Pancreas (tissue), 10 donors: Measurements from ENCODE around the gene CAPN12. TPM values are rescaled to one million over a fixed set of nuclear protein-coding genes. Genes with fewer than 3 reads are reported as not detected.

ENCODE experiments used
- ATAC-seq, 4 donors: fragments of 200-7000 bp; cut with Tn5 transposase; one replicate each; pipeline versions ENCODE4 v1.8.0 to v1.9.1; 2020; ENCODE audit warnings: mild to moderate bottlenecking in 4 of 4, moderate library complexity in 4 of 4
- DNase-seq, 6 donors: peaks; one replicate each; pipeline ENCODE4 v3.0.0-alpha.2; 2020
- FAIRE-seq: peaks from 2 replicates; lab custom pipeline; 2012; peaks lifted over from hg19 to GRCh38; lab: Jason Lieb, UNC
- H3K27ac ChIP-seq, 4 donors: fragments of 200-600 bp; sonication (generic); 1 replicate in 3 of 4; 2 replicates in 1 of 4; pipeline versions ENCODE4 v1.5.0 to v1.8.0; 2020
- H3K27me3 ChIP-seq, 4 donors: fragments of 200-600 bp; one replicate each; pipeline ENCODE4 v1.8.0; 2021
- H3K36me3 ChIP-seq, 3 donors: fragments of 200-600 bp; sonication (generic) in 1 of 3; one replicate each; pipeline versions ENCODE4 v1.5.0 to v1.8.0; 2020 to 2021
- H3K4me1 ChIP-seq, 3 donors: fragments of 200-600 bp; one replicate each; pipeline ENCODE4 v1.8.0; 2021
- H3K4me3 ChIP-seq, 4 donors: fragments of 200-600 bp; sonication (generic) in 2 of 4; one replicate each; pipeline versions ENCODE4 v1.5.0 to v1.8.0; 2020 to 2021
- H3K9me3 ChIP-seq, 4 donors: fragments of 200-600 bp; one replicate each; pipeline ENCODE4 v1.8.0; 2021
- CTCF ChIP-seq, 4 donors: fragments of 200-600 bp; sonication (generic) in 3 of 4; IDR thresholded peaks; one replicate each; pipeline versions ENCODE4 v1.5.0 to v1.8.0; 2021; ENCODE audit warnings: antibody characterized with exemption in 4 of 4
- WGBS, 2 donors: extraction: QIAGEN DNeasy Blood & Tissue Kit; methylation state at CpG; one replicate each; pipeline ENCODE4 v1.1.7; 2013; 5-methylcytosine and 5-hydroxymethylcytosine counted together
- intact Hi-C, 3 donors: fragments of 100-400 bp; cut with DNase I; formaldehyde crosslinking; loops; one replicate each; pipeline versions ENCODE4 v1.11.1 to v1.14.2; 2022
- polyA plus RNA-seq, 2 donors: library from polyadenylated mRNA; stranded (reverse); fragments of 200-250 nt; gene quantifications; one replicate each; pipeline ENCODE4 v1.2.3, GENCODE V29; 2013
- total RNA-seq, 6 donors: library from RNA; stranded (reverse); fragmentation: NEBNext Ultra II Directional in 4 of 6; extraction: Animal tissue kit (Norgen Biotek cat#: 25700) in 4 of 6; gene quantifications; one replicate each; pipeline versions ENCODE4 v1.2.1 to v1.2.4, GENCODE V29; 2021 to 2023
- donor health status: healthy with polysubstance abuse.
- donor health status: DM: no; HTN: no; CAD: no; lungs with moderate emphysema.
- donor health status: DM: no; HTN: no; CAD: no.
- donor health status: control.
- donor health status: control.
- donor health status: Bipolar disorder and iron deficiency.
- donor health status: DM: yes; HTN: yes; CAD: no.
- donor health status: DM: no; HTN: no; CAD: no.
- donor health status: DM: no; HTN: no; CAD: no.
- donor health status: DM: yes; HTN: yes; CAD: no.

The CAPN12 gene
- total and polyA plus RNA-seq, 8 donors, result 2.3 to 46.3 (median 8.0) TPM

- intact Hi-C loops, result no loop called here
- 97% methylated on average over 14 to 15 of the region's 15 CpGs for WGBS, 2 donors
- no peak overlapping the region for H3K4me3 ChIP-seq
These were observed 2.6 kb downstream of the CAPN12 start for GRCh38 chr19:38741670-38742069.

GRCh38 chr19:38740932-38741331 lies 3.3 kb downstream of the CAPN12 start:
- no peaks in the 10 kb centered on the region for H3K4me1 ChIP-seq
- no peak overlapping the region for H3K27ac ChIP-seq
- no peak overlapping the region for H3K4me3 ChIP-seq
- no peaks in the 10 kb centered on the region for H3K36me3 ChIP-seq
- H3K9me3 ChIP-seq, result no peaks in the 10 kb centered on the region
- WGBS, 2 donors, result 83 to 85% methylated on average over 2 of the region's 2 CpGs
- ATAC-seq, result no peak
- no peak for FAIRE-seq
- intact Hi-C loops, result no loop called here
- no peaks in the 10 kb centered on the region for H3K27me3 ChIP-seq
- TF ChIP-seq CTCF (IDR thresholded peaks at IDR 0.05), result no peak
- no peak for DNase-seq

More at GRCh38 chr19:38741670-38742069, 2.6 kb downstream of the CAPN12 start:
- Histone ChIP-seq H3K27ac (no peak overlapping the region), H3K9me3 (no peaks in the 10 kb centered on the region), H3K4me1 (no peaks in the 10 kb centered on the region), H3K27me3 (no peaks in the 10 kb centered on the region), H3K36me3 (no peaks in the 10 kb centered on the region)
- ATAC-seq, result no peak
- no peak for FAIRE-seq
- TF ChIP-seq CTCF (IDR thresholded peaks at IDR 0.05), result no peak
- no peak for DNase-seq

- no peaks in the 10 kb centered on the region for H3K4me1 ChIP-seq
- H3K4me3 ChIP-seq, result no peak overlapping the region
- intact Hi-C loops, result no loop called here
- WGBS, 2 donors, result 88 to 94% methylated on average over 9 of the region's 9 CpGs
- H3K27ac ChIP-seq, result no peak overlapping the region
- no peak for TF ChIP-seq CTCF (IDR thresholded peaks at IDR 0.05)
- DNase-seq, result no peak
- FAIRE-seq, result no peak
- H3K27me3 ChIP-seq, result no peaks in the 10 kb centered on the region
- ATAC-seq, result no peak
- H3K9me3 ChIP-seq, result no peaks in the 10 kb centered on the region
- H3K36me3 ChIP-seq, result no peaks in the 10 kb centered on the region
These were observed 4.0 kb downstream of the CAPN12 start for GRCh38 chr19:38740257-38740592.

DNA sequence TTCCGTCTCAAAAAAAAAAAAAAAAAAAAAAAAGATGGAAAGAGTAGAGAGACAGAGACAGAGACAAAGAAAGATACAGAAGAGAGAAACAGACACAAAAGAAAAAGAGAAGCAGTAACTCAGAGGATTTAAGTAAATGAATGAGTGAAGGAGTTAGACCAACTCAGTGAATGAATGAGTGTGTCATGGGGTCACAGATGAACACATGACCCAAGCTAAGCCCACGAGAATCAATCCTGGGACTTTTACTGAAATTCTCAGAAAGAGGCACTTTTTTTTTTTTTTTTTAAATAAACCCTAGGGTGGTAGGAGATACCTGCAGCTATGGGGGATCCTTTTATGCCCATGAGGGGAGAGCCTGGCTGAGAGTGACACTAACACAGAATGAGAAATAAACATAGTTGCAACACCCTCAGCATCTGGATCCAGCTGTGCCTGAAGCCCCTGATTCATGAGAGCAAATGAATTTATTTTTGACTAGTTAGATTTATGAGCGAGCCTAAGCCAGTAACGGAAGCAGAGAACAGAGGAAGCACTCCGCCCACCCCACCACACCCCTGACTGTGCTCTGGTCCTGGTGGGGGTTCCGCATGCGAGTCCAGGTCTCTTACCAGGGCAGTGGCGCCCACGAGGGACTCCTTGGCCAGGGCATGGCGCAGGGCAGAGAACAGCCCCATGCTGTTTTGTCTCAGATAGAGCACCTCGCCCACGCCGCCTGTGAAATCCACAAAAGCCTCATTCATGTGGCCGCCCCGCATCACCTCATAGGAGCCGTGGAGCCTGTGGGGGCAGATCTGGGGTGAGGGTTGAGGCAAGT lies 4.6 kb downstream of the CAPN12 start:
- intact Hi-C loops, result no loop called here
- FAIRE-seq (no peak), ATAC-seq (no peak), DNase-seq (peak in 2 of 6 donors; percentile 30 to 56)
- WGBS, 2 donors, result 88 to 93% methylated on average over 16 of the region's 16 CpGs
- no peak overlapping the region for H3K27ac ChIP-seq
- H3K27me3 ChIP-seq, result no peaks in the 10 kb centered on the region
- TF ChIP-seq CTCF (IDR thresholded peaks at IDR 0.05), result no peak
- H3K36me3 ChIP-seq, result no peaks in the 10 kb centered on the region
- no peaks in the 10 kb centered on the region for H3K4me1 ChIP-seq
- H3K9me3 ChIP-seq, result no peaks in the 10 kb centered on the region
- H3K4me3 ChIP-seq, result no peak overlapping the region
